ENCODE data around the gene HBG1.

- no peak for TF ChIP-seq CTCF (IDR thresholded peaks at IDR 0.05; ENCODE audit: low read depth, low read length)
- TF ChIP-seq POLR2A (IDR thresholded peaks at IDR 0.05; ENCODE audit: extremely low read depth, insufficient read length), result no peak
- no peak for TF ChIP-seq MAX (IDR thresholded peaks at IDR 0.05; ENCODE audit: low read depth, low read length)
- no peak for TF ChIP-seq MYC (IDR thresholded peaks at IDR 0.05; ENCODE audit: low read depth, low read length)
Observed at GRCh38 chr11:5251746-5252145, 2.1 kb upstream of the HBG1 start.
